GM18505 (cell line): Measurements from ENCODE around the gene SLC46A1.
A peak's percentile ranks its signal among the peaks of the same experiment; 100 is the strongest.
"Not testable (repeated sequence)": the region's sequence is repeated elsewhere in the genome, so short reads cannot be mapped to it uniquely, and the experiment has no call there.

Source experiments
- ATAC-seq: cut with Tn5 transposase; IDR thresholded peaks from one replicate; pipeline ENCODE4 v1.9.1; 2021; ENCODE audit not compliant: unreplicated experiment
- POLR2A ChIP-seq: IDR thresholded peaks from 4 replicates; pipeline ENCODE4 v1.6.1; 2011; ENCODE audit warnings: borderline replicate concordance; ENCODE audit not compliant: insufficient read depth, insufficient read length; ENCODE audit errors: extremely low read depth

Gene SLC46A1

GRCh38 chr17:28405632-28406472 is at the start of gene SLC46A1:
TSS of gene SLC46A1 (minus strand) at chr17:28406212. CDS start at chr17:28406114, 98 bp downstream.
- TF ChIP-seq POLR2A = peak; percentile 40
- no peak for ATAC-seq

- ATAC-seq = no peak
- no peak for TF ChIP-seq POLR2A
Observed at GRCh38 chr17:28449859-28450258, 43.8 kb upstream of the SLC46A1 start.

- no peak for TF ChIP-seq POLR2A
Observed at GRCh38 chr17:28447396-28447760, 41.4 kb upstream of the SLC46A1 start.

GRCh38 chr17:28446716-28447395 is 40.8 kb upstream of the SLC46A1 start:
- no peak for ATAC-seq
- TF ChIP-seq POLR2A = no peak

More at GRCh38 chr17:28447396-28447760, 41.4 kb upstream of the SLC46A1 start:
- ATAC-seq = no peak

- ATAC-seq = no peak
- TF ChIP-seq POLR2A = no peak
Observed at GRCh38 chr17:28443901-28444638, 38.1 kb upstream of the SLC46A1 start.

GRCh38 chr17:28434326-28434725 is 28.3 kb upstream of the SLC46A1 start:
- not testable (repeated sequence) for ATAC-seq

GRCh38 chr17:28433721-28434120 is 27.7 kb upstream of the SLC46A1 start:
- no peak for TF ChIP-seq POLR2A
- no peak for ATAC-seq

- not testable (repeated sequence) for ATAC-seq
Observed at GRCh38 chr17:28427982-28428381, 22.0 kb upstream of the SLC46A1 start.

- no peak for TF ChIP-seq POLR2A
- no peak for ATAC-seq
Observed at GRCh38 chr17:28427371-28427770, 21.4 kb upstream of the SLC46A1 start.

GRCh38 chr17:28426081-28426519 is 20.1 kb upstream of the SLC46A1 start:
- ATAC-seq = no peak

GRCh38 chr17:28425206-28425605 is 19.2 kb upstream of the SLC46A1 start:
- TF ChIP-seq POLR2A = no peak
- no peak for ATAC-seq

More at GRCh38 chr17:28426081-28426519, 20.1 kb upstream of the SLC46A1 start:
- no peak for TF ChIP-seq POLR2A

GRCh38 chr17:28421787-28422305 is 15.8 kb upstream of the SLC46A1 start:
- no peak for ATAC-seq
- no peak for TF ChIP-seq POLR2A

- no peak for TF ChIP-seq POLR2A
- no peak for ATAC-seq
Observed at GRCh38 chr17:28416703-28417311, 10.8 kb upstream of the SLC46A1 start.

GRCh38 chr17:28415886-28416285 is 9.9 kb upstream of the SLC46A1 start:
- no peak for ATAC-seq
- TF ChIP-seq POLR2A = no peak

- ATAC-seq = no peak
- no peak for TF ChIP-seq POLR2A
Observed at GRCh38 chr17:28413804-28414203, 7.8 kb upstream of the SLC46A1 start.
